C4-2B (cell line): ENCODE measurements around the gene TCAP.

Source experiments
- ZFX ChIP-seq: fragments of 450-650 bp; IDR thresholded peaks from 2 replicates; pipeline ENCODE4 v1.6.1; 2017
- TF ChIP-seq, protein P1 (sequence below): fragments of 450-650 bp; conservative IDR thresholded peaks from 2 replicates; pipeline ENCODE4 v1.5.1; 2017; ENCODE audit warnings: mild to moderate bottlenecking

DNA sequence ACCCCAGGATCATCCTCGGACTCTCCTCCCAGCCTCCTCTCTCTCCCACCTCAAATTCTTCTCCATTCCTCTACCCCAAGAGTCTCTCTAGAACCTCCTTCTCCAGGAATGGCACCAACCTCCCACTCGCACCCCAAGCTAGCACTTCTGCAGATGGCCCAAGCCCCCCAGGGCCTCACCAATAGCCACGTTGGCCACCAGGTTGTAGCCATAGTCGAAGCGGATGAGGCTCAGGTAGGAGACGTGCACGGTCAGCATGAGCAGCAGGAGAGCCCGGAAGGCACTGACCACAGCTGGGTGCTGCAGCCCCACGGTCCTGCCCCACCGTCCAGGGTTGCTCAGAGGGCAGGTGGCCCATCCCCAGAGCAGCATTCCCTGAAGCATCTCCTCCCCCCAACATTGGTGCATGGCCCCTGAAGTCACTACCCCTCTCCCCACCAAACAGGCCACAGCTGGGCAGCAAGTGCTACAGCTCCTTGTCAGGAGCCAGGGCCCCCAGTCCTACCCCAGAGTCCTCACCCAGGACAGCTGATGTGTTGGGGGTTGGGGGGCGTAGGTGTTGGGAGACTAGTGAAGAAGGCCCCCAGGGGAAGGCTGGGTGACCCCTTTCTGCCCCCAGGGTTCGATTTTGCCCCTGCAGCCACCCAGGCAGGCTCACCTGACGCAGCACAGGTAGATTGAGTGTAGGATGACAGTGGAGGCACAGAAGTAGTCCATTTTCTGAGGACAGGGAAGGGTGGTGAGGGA, 8.4 kb downstream of the TCAP start:
- TF ChIP-seq ZFX = no peak
- TF ChIP-seq, protein P1, sequence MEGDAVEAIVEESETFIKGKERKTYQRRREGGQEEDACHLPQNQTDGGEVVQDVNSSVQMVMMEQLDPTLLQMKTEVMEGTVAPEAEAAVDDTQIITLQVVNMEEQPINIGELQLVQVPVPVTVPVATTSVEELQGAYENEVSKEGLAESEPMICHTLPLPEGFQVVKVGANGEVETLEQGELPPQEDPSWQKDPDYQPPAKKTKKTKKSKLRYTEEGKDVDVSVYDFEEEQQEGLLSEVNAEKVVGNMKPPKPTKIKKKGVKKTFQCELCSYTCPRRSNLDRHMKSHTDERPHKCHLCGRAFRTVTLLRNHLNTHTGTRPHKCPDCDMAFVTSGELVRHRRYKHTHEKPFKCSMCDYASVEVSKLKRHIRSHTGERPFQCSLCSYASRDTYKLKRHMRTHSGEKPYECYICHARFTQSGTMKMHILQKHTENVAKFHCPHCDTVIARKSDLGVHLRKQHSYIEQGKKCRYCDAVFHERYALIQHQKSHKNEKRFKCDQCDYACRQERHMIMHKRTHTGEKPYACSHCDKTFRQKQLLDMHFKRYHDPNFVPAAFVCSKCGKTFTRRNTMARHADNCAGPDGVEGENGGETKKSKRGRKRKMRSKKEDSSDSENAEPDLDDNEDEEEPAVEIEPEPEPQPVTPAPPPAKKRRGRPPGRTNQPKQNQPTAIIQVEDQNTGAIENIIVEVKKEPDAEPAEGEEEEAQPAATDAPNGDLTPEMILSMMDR = no peak
